GM19463 (cell line): ENCODE results near the gene NCAM2.

Experiments
- ATAC-seq: cut with Tn5 transposase; IDR thresholded peaks from one replicate; pipeline ENCODE4 v1.9.1; 2021; ENCODE audit warnings: mild to moderate bottlenecking, moderate library complexity; ENCODE audit not compliant: unreplicated experiment

The NCAM2 gene

DNA sequence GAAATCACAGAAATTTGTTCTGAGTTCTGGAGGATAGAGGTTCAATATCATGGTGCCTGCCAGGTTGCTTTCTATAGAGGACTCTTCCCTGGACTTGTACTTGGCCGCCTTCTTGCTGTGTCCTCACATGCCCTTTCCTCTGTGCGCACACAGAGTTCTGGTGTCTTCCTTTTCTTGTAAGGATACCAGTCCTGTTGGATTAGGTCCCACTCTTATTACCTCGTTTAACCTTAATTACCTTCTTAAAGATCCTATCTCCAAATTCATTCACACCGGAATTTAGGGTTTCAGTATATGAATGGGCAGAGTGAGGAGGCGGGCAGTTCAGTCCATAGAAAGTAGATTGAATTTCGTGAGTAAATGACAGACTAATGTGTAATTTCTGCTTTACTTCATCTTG, 413.9 kb downstream of the NCAM2 start:
- no peak for ATAC-seq

DNA sequence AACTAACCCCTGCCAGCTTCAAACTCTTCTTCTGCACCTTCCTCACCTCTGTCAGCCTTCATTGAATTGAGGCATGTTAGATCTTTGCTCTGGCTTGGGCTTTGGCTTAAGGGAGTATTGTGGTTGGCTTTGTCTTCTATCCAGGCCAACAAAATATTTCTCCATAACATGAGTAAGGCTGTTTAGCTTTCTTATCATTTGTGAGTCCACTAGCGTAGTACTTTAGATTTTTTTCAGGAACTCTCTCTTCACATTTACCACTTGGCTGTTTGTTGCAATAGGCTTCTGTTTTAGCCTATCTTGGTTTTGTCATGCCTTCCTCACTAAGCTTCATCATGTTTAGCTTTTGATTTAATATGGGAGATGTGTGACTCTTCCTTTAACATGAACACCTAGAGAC, 417.5 kb downstream of the NCAM2 start:
- no peak for ATAC-seq

DNA sequence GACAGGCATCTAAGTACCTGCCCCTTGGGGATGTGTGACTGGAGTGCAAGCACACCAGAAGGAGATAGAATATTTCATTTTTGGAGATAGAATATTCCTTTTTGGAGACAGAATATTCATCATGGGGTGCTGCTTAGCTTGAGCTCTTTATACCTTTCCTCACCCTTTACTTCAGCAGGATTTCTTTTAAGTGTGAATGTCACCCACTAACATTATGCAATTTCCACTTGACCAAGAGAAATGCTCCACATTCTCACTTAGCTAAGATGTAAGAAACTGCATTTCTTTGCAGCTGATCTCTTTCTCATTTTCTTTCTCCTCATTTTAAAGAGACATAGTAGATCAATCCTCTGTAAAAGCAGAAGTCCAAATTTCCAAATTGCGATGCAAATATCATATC, 436.7 kb downstream of the NCAM2 start:
- ATAC-seq: no peak

DNA sequence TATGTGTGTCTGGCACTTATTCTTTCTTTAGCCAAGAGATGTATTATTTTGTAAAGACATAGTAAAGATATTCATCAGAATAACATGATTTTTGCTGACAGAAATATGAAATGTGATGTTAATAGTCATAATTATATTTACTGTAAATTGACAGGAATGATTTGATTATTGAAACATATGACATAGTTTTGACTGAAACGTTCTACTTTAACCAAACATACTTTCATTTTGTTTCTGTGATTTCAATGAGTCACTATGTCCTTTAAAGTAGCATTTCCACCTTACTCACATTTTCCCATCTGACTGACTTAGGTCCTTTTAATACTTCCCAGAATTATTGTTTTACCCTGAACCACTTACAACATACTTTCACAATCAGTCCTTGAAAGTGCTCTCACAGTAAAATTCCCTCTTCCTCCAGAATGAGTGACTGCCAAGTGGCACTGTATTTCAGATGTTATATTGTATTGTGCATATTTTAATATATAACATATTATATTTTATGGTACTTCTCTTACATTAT, 437.9 kb downstream of the NCAM2 start:
- no peak for ATAC-seq

DNA sequence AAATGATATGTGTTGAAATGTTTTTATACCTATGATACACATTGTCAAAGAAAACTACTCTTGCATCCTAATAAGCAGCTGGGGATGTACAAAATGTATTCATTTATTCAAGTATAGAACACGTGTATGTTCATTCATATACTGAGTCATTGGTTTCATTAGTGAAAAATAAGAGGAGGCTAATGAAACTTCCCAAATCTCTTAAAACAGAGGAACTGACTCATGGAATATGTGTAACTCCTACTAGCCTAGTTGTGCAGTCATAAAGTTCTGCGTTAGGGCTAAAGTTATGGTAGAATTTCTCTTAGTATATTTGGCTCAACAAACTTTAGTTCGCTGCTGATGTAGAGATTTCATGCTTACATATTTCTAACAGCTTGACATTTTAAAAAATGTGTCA, 441.6 kb downstream of the NCAM2 start:
- no peak for ATAC-seq

DNA sequence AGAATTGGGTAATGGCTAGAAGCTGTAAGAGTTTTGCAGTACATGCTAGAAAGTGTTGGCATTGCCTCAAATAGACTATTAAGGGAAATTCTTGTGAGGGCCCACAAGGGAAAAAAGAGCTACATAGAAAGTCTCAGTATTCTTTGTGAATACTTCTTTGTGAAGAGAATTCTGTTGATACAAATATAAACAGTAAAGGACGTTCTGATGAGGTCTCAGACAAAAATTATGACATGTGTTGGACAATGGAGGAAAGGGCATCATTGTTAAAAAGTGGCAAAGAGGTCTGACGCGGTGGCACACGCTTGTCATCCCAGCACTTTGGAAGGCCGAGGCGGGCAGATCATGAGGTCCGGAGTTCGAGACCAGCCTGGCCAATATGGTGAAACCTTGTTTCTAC, 458.9 kb downstream of the NCAM2 start:
- no peak for ATAC-seq

DNA sequence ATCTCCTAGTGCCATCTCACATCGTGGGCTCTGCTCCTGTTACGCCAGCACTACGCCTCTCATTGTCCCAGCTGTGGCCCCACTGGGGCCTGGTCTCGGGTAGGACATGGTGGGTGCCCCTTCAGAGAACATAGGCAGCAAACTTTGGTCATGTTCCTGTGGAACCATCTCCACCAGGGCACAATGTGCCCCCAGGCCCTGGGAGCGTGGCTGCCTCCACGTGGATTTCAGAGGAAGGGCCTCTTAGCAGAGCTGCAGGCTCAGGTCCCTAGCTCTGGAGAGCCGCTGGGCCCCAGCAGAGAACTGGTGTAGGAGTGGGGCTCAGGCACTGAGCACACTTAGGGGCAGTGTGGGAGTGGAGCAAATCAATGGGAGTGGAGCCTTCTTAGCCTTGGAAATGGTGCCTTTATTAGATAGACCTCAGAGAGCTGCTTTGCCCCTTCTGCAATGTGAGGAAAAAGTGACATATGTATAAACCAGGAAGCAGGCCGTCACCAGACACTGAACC, 460.0 kb downstream of the NCAM2 start:
- no peak for ATAC-seq

- ATAC-seq: no peak
Observed at GRCh38 chr21:21460979-21461378, 462.8 kb downstream of the NCAM2 start.

DNA sequence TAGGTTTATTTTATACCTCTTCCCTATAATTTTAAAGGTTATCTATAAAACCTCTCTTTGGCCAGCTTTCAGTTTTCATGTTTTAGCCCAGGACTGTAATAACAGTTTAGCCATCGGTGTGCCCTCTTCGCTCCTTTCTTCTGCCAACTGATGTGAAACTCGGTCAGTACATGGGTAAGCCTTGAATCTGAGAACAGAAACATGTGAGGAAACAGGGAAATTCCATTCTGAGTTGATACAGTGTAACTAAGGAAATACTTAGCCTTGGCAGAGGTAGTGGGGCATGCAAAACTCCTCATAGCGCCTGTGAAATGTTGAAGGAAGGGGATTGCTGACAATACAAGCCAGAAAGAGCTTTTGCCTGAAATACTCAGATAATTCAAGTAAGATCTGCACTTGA, 465.2 kb downstream of the NCAM2 start:
- ATAC-seq: no peak

DNA sequence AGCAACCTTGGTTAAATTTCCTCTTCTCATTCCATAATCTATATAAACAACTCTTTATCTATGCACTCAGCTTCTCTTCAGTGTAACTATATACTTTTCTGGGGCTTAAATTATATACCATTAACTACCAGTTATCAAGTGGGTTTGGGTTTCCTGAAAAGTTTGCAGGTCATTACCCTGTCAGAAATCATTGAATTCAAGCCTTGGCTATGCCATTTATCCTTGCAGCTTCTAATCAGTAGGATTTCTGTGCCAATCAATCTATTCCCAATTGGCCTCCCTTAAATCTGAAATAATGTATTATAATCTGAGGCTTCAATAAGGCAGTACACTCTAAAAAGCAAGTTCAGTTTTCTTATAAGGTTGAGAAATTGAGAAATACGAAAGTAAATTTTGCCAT, 466.5 kb downstream of the NCAM2 start:
- no peak for ATAC-seq

GRCh38 chr21:21466752-21467151, 468.5 kb downstream of the NCAM2 start:
- no peak for ATAC-seq

DNA sequence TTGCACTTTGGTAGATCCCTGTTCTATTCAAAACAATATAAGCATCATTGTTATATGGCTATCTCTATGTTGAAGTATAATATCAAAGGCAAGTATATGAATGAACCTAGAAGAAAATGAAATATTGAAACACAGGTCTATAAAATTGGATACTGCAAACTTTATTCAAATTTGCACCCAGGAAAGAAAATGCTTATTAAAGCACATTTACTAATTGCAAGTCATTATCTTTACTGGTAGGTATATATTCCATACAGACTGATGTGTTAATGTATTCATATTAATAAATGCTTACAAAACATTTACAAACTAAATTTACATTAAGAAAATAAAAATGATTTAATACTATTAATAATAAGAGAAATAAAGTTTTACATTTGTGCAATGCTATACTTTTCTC, 469.8 kb downstream of the NCAM2 start:
- ATAC-seq: no peak

- no peak for ATAC-seq
Observed at GRCh38 chr21:21481239-21481638, 483.0 kb downstream of the NCAM2 start.

GRCh38 chr21:21508859-21509258, 510.6 kb downstream of the NCAM2 start:
- ATAC-seq: no peak

DNA sequence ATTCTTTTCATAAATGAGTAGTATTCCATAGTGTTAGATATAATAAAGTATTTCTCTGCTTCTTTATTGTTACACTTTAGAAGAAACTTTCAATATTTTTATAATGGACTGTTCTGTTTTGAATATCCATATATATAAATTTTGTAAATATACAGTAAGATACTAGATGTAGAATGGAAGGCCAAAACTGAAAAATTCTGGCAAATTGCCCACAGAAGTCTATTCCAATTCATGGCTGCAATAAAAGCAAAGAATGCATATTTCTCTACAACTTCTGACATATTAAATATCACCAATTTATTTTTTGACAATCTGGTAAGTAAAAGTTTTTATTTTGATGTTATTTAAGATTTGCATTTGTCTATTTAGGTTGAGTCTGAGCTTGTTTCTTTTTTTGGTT, 532.5 kb downstream of the NCAM2 start:
- no peak for ATAC-seq

- no peak for ATAC-seq
Observed at GRCh38 chr21:21547368-21547953, 549.3 kb downstream of the NCAM2 start.

DNA sequence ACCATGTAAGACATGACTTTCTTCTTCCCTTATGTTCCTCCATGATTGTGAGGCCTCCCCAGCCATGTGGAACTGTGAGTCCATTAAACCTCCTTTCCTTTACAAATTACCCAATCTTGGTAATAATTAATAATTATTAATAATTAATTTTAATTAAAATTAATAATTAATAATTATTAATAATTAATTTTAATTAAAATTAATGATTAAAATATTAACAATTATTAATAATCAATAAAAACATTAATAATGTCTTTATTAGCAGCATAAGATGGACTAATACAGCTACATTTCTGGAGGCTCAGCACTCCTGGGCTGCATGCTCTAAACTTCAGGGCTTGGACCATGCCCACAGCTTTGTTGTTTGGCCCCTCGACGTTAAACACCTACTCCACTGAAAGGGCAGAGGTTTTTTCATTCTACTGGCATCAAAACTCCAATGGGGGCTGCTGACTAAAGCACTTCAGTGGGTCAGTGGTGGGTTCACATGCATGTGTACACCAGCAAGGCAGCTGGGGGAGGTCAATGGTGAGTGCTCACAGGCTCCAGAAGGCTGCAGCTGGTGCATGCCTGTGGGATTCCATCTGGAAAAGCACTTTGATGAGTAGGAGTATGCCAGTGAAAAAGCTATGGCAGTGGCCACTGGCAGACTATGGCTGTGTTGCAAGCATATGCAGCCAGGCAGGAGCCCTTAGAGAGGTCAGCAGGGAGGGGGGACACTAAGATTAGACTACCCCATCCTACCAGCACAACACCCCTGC, 561.3 kb downstream of the NCAM2 start:
- ATAC-seq: no peak
